Psoas muscle (tissue), 8 donors: ENCODE results near the gene CCNC. TPM values are rescaled to one million over a fixed set of nuclear protein-coding genes. Genes with fewer than 3 reads are reported as not detected.

Source experiments
- ATAC-seq, 4 donors: fragments of 200-7000 bp; cut with Tn5 transposase; one replicate each; pipeline ENCODE4 v1.9.1; 2020; ENCODE audit warnings: moderate library complexity in 3 of 4, mild to moderate bottlenecking in 2 of 4
- DNase-seq, 2 donors: peaks; one replicate each; pipeline ENCODE4 v3.0.0-alpha.2; 2020
- H3K27ac ChIP-seq: fragments of 200-600 bp; one replicate; pipeline ENCODE4 v1.8.0; 2022
- H3K27me3 ChIP-seq, 3 donors: fragments of 200-600 bp in 1 of 3; one replicate each; pipeline versions ENCODE4 v1.6.1 to v1.8.0; 2013 to 2022; ENCODE audit warnings: low read length in 2 of 3, mild to moderate bottlenecking in 2 of 3, moderate library complexity in 1 of 3; ENCODE audit not compliant: insufficient read depth in 3 of 3
- H3K36me3 ChIP-seq, 2 donors: fragments of 200-600 bp in 1 of 2; one replicate each; pipeline versions ENCODE4 v1.6.1 to v1.8.0; 2013 to 2022; ENCODE audit warnings: low read depth in 1 of 2, mild to moderate bottlenecking in 1 of 2, moderate library complexity in 1 of 2; ENCODE audit not compliant: insufficient read depth in 1 of 2
- H3K4me1 ChIP-seq: fragments of 200-600 bp; one replicate; pipeline ENCODE4 v1.8.0; 2022
- H3K4me3 ChIP-seq: fragments of 200-600 bp; one replicate; pipeline ENCODE4 v1.8.0; 2022; ENCODE audit warnings: mild to moderate bottlenecking
- H3K9me3 ChIP-seq: fragments of 200-600 bp; one replicate; pipeline ENCODE4 v1.8.0; 2022
- CTCF ChIP-seq: fragments of 200-600 bp; IDR thresholded peaks from one replicate; pipeline ENCODE4 v1.8.0; 2022; ENCODE audit warnings: antibody characterized with exemption
- WGBS, 3 donors: extraction: QIAGEN DNeasy Blood & Tissue Kit; methylation state at CpG; one replicate each; pipeline versions ENCODE4 v1.1.6 to v1.1.7; 2013; 5-methylcytosine and 5-hydroxymethylcytosine counted together
- intact Hi-C, 2 donors: fragments of 100-400 bp; cut with DNase I; formaldehyde crosslinking; loops; one replicate each; pipeline versions ENCODE4 v1.11.0 to v1.14.2; 2022
- polyA plus RNA-seq, 3 donors: library from polyadenylated mRNA; stranded (reverse); fragments of 200-250 nt; gene quantifications; one replicate each; pipeline ENCODE4 v1.2.3, GENCODE V29; 2013
- total RNA-seq, 4 donors: library from RNA; stranded (reverse); fragmentation: NEBNext Ultra II Directional in 2 of 4; extraction: Animal tissue kit (Norgen Biotek cat#: 25700) in 2 of 4; gene quantifications; one replicate each; pipeline versions ENCODE4 v1.2.1 to v1.2.4, GENCODE V29; 2021 to 2023
- donor health status: healthy with polysubstance abuse.
- donor health status: DM: no; HTN: no; CAD: no; lungs with moderate emphysema.
- donor health status: Bipolar disorder and iron deficiency.
- donor health status: healthy.
- donor health status: DM: yes; HTN: yes; CAD: no.
- donor health status: DM: no; HTN: no; CAD: no.
- donor health status: DM: no; HTN: no; CAD: no.
- donor health status: DM: yes; HTN: yes; CAD: no.

CCNC gene
- total and polyA plus RNA-seq, 7 donors, result 12.4 to 24.5 (median 18.6) TPM

- H3K4me3 ChIP-seq, result peak overlapping the region; percentile 69
- ATAC-seq (peak; percentile 39 to 60 (median 49)), DNase-seq (peak in 1 of 2 donors; percentile 53)
- intact Hi-C loops, result no loop called here
- TF ChIP-seq CTCF, result no peak
- WGBS, 3 donors, result 1% methylated on average over 58 to 82 of the region's 82 CpGs
- no peaks in the 10 kb centered on the region for H3K9me3 ChIP-seq
- peaks cover 14% of the 10 kb centered on the region for H3K4me1 ChIP-seq
- no peak overlapping the region for H3K27ac ChIP-seq
- H3K27me3 ChIP-seq, result peaks cover 4 to 100% (median 42%) of the 10 kb centered on the region in 3 donors
- H3K36me3 ChIP-seq, result no peaks in the 10 kb centered on the region
Observed at GRCh38 chr6:99613705-99614429, 45.4 kb upstream of the CCNC start.

- Histone ChIP-seq H3K4me3 (peak overlapping the region; percentile 69), H3K4me1 (peaks cover 14% of the 10 kb centered on the region), H3K9me3 (no peaks in the 10 kb centered on the region), H3K27ac (no peak overlapping the region), H3K27me3 (peaks cover 4 to 100% (median 42%) of the 10 kb centered on the region in 3 donors), H3K36me3 (no peaks in the 10 kb centered on the region)
- peak; percentile 39 for TF ChIP-seq CTCF
- ATAC-seq, result peak; percentile 67 to 80 (median 72)
- WGBS, 3 donors, result 0 to 1% (median 1%) methylated on average over 4 to 37 of the region's 37 CpGs
- DNase-seq, result peak; percentile 48 to 64
- intact Hi-C loops, result no loop called here
Observed at GRCh38 chr6:99613409-99613704, 44.9 kb upstream of the CCNC start.

- intact Hi-C loops, result no loop called here
- Histone ChIP-seq H3K4me1 (peaks cover 18% of the 10 kb centered on the region), H3K36me3 (no peaks in the 10 kb centered on the region), H3K27ac (no peak overlapping the region), H3K27me3 (peaks cover 4 to 100% (median 44%) of the 10 kb centered on the region in 3 donors), H3K9me3 (no peaks in the 10 kb centered on the region), H3K4me3 (peak overlapping the region; percentile 69)
- DNase-seq (peak in 1 of 2 donors; percentile 32), ATAC-seq (peak in 1 of 4 donors; percentile 28)
- TF ChIP-seq CTCF, result no peak
- 13 to 19% (median 17%) methylated on average over 49 to 56 of the region's 56 CpGs for WGBS, 3 donors
Observed at GRCh38 chr6:99612551-99613408, 44.3 kb upstream of the CCNC start.

GRCh38 chr6:99611148-99611547, 42.7 kb upstream of the CCNC start:
- ATAC-seq (no peak), DNase-seq (no peak)
- intact Hi-C loops, result no loop called here
- H3K4me1 ChIP-seq, result peaks cover 21% of the 10 kb centered on the region
- no peaks in the 10 kb centered on the region for H3K36me3 ChIP-seq
- peaks cover 0 to 100% (median 51%) of the 10 kb centered on the region in 3 donors for H3K27me3 ChIP-seq
- 11 to 21% (median 17%) methylated on average over 3 of the region's 3 CpGs for WGBS, 3 donors
- no peak overlapping the region for H3K27ac ChIP-seq
- H3K9me3 ChIP-seq, result no peaks in the 10 kb centered on the region
- TF ChIP-seq CTCF, result no peak
- no peak overlapping the region for H3K4me3 ChIP-seq
